ENCODE results near the gene SLC46A2.

DNA sequence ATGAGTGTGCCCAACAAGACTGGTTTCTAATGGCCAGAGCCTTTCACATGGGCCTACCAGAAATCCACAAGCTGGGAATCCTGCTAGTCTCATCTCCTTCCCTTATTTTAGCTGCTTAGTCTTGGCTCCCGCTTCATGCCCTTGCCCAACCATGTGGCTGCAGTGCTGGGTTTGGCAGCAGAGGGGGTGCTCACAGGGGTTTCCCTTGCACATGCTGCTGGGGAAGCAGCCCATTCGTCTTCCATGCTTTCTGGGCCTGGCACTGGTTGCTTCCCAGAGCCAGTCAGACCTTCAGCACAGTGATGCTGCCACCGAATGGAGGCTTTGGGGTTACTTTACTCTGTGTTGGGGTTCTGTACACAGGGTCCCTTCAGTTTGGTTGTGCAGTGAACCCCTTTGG is 26.3 kb downstream of the SLC46A2 start:
- TF ChIP-seq, protein P1, sequence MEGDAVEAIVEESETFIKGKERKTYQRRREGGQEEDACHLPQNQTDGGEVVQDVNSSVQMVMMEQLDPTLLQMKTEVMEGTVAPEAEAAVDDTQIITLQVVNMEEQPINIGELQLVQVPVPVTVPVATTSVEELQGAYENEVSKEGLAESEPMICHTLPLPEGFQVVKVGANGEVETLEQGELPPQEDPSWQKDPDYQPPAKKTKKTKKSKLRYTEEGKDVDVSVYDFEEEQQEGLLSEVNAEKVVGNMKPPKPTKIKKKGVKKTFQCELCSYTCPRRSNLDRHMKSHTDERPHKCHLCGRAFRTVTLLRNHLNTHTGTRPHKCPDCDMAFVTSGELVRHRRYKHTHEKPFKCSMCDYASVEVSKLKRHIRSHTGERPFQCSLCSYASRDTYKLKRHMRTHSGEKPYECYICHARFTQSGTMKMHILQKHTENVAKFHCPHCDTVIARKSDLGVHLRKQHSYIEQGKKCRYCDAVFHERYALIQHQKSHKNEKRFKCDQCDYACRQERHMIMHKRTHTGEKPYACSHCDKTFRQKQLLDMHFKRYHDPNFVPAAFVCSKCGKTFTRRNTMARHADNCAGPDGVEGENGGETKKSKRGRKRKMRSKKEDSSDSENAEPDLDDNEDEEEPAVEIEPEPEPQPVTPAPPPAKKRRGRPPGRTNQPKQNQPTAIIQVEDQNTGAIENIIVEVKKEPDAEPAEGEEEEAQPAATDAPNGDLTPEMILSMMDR (IDR thresholded peaks at IDR 0.05; ENCODE audit: low read length) = no peak
- TF ChIP-seq EZH2 (IDR thresholded peaks at IDR 0.05; ENCODE audit: borderline replicate concordance, low read length) = no peak

Data from OCI-LY1 (cell line).